Measurements from ENCODE around the gene FHOD1.

GRCh38 chr16:67235816-67236562 is 11.3 kb downstream of the FHOD1 start:
- TF ChIP-seq CTCF (IDR thresholded peaks at IDR 0.05) (no peak), POLR2A (IDR thresholded peaks at IDR 0.05) (no peak)
